Thoracic aorta (tissue), 2 donors: ENCODE results near the gene C16orf82. TPM values are rescaled to one million over a fixed set of nuclear protein-coding genes. Genes with fewer than 3 reads are reported as not detected.

Source experiments
- ATAC-seq: fragments of 150-250 bp; one replicate; pipeline ENCODE4 v1.8.0; 2017; ENCODE audit warnings: low read depth; ENCODE audit not compliant: insufficient number of reproducible peaks, low FRiP score
- DNase-seq: peaks from one replicate; pipeline ENCODE4 v3.0.0-alpha.2; 2020; ENCODE audit warnings: low spot score
- H3K27ac ChIP-seq, 2 donors: fragments of 200-600 bp; sonication (generic); 1 replicate in 1 of 2; 2 replicates in 1 of 2; pipeline ENCODE4 v1.5.1; 2016; ENCODE audit warnings: mild to moderate bottlenecking in 2 of 2, moderate library complexity in 2 of 2
- H3K27me3 ChIP-seq: fragments of 200-600 bp; sonication (generic); replicated peaks from 2 replicates; pipeline ENCODE4 v1.6.0; 2016; ENCODE audit warnings: mild to moderate bottlenecking; ENCODE audit not compliant: insufficient read depth
- H3K36me3 ChIP-seq: fragments of 200-600 bp; sonication (generic); one replicate; pipeline ENCODE4 v1.5.1; 2016
- H3K4me1 ChIP-seq, 2 donors: fragments of 200-600 bp; sonication (generic); 1 replicate in 1 of 2; 2 replicates in 1 of 2; pipeline versions ENCODE4 v1.5.1 to v1.6.0; 2016; ENCODE audit warnings: low read depth in 2 of 2, mild to moderate bottlenecking in 1 of 2; ENCODE audit not compliant: control insufficient read depth in 1 of 2
- H3K4me3 ChIP-seq: fragments of 200-600 bp; sonication (generic); 2 replicates; pipeline ENCODE4 v1.5.1; 2016; ENCODE audit warnings: mild to moderate bottlenecking
- H3K9me3 ChIP-seq: fragments of 200-600 bp; sonication (generic); 2 replicates; pipeline ENCODE4 v1.5.1; 2016
- CTCF ChIP-seq: fragments of 200-600 bp; sonication (generic); IDR thresholded peaks from one replicate; pipeline ENCODE4 v1.5.1; 2019; ENCODE audit warnings: antibody characterized with exemption
- total RNA-seq, 2 donors: library from RNA; depleted of rRNA; stranded (reverse); fragments of >200 nt; gene quantifications; one replicate each; pipeline versions ENCODE4 v1.1.0 to v1.2.3, GENCODE V29; 2016

Gene C16orf82
- total RNA-seq, 2 donors from 2014 or later: not detected

GRCh38 chr16:27028591-27029110 lies 38.1 kb upstream of the C16orf82 start:
- no peaks in the 10 kb centered on the region for H3K27me3 ChIP-seq
- no peak overlapping the region for H3K27ac ChIP-seq
- H3K36me3 ChIP-seq: no peaks in the 10 kb centered on the region
- ATAC-seq (no peak), DNase-seq (no peak)
- TF ChIP-seq CTCF: no peak
- no peaks in the 10 kb centered on the region for H3K4me1 ChIP-seq
- no peak overlapping the region for H3K4me3 ChIP-seq
- H3K9me3 ChIP-seq: no peaks in the 10 kb centered on the region

- TF ChIP-seq CTCF: no peak
- ATAC-seq (no peak), DNase-seq (no peak)
- H3K27me3 ChIP-seq: no peaks in the 10 kb centered on the region
- H3K9me3 ChIP-seq: no peaks in the 10 kb centered on the region
- H3K36me3 ChIP-seq: no peaks in the 10 kb centered on the region
- no peaks in the 10 kb centered on the region for H3K4me1 ChIP-seq
- H3K27ac ChIP-seq: no peak overlapping the region
- H3K4me3 ChIP-seq: no peak overlapping the region
Measured at GRCh38 chr16:27029525-27029924, 37.2 kb upstream of the C16orf82 start.

- ATAC-seq: no peak
- Histone ChIP-seq H3K4me1 (no peaks in the 10 kb centered on the region), H3K27ac (no peak overlapping the region), H3K9me3 (no peaks in the 10 kb centered on the region), H3K4me3 (no peak overlapping the region), H3K27me3 (no peaks in the 10 kb centered on the region), H3K36me3 (no peaks in the 10 kb centered on the region)
- no peak for TF ChIP-seq CTCF
- no peak for DNase-seq
Measured at GRCh38 chr16:27033281-27033979, 33.3 kb upstream of the C16orf82 start.

- ATAC-seq (no peak), DNase-seq (no peak)
- H3K9me3 ChIP-seq: no peaks in the 10 kb centered on the region
- TF ChIP-seq CTCF: no peak
- no peak overlapping the region for H3K27ac ChIP-seq
- H3K4me1 ChIP-seq: no peaks in the 10 kb centered on the region
- H3K4me3 ChIP-seq: no peak overlapping the region
- H3K27me3 ChIP-seq: no peaks in the 10 kb centered on the region
- H3K36me3 ChIP-seq: no peaks in the 10 kb centered on the region
Measured at GRCh38 chr16:27040732-27041131, 26.0 kb upstream of the C16orf82 start.

GRCh38 chr16:27046958-27047518 lies 19.7 kb upstream of the C16orf82 start:
- Histone ChIP-seq H3K4me3 (no peak overlapping the region), H3K36me3 (no peaks in the 10 kb centered on the region), H3K27me3 (no peaks in the 10 kb centered on the region), H3K9me3 (no peaks in the 10 kb centered on the region), H3K4me1 (no peaks in the 10 kb centered on the region), H3K27ac (no peak overlapping the region)
- no peak for TF ChIP-seq CTCF
- no peak for ATAC-seq
- DNase-seq: no peak
